Central memory CD8-positive, alpha-beta T cell (primary cell): ENCODE results near the gene ARTN.

Experiments used
- ATAC-seq: fragments of 150-1000 bp; cut with Tn5 transposase; replicated peaks from 2 replicates; pipeline ENCODE4 v1.10.0; 2022; ENCODE audit warnings: mild to moderate bottlenecking, moderate FRiP score, moderate number of reproducible peaks; ENCODE audit not compliant: poor library complexity, severe bottlenecking; ENCODE audit errors: extremely low read depth
- DNase-seq, 2 donors: peaks; one replicate each; pipeline ENCODE4 v3.0.0; 2021; ENCODE audit warnings: low spot score in 2 of 2
- H3K27ac Mint-ChIP-seq: one replicate; pipeline ENCODE4 v1.8.0; 2022; ENCODE audit warnings: low read depth, mild to moderate bottlenecking, moderate library complexity, mixed read lengths
- H3K27me3 Mint-ChIP-seq: one replicate; pipeline ENCODE4 v1.8.0; 2022; ENCODE audit warnings: mixed read lengths
- H3K36me3 Mint-ChIP-seq: one replicate; pipeline ENCODE4 v1.8.0; 2022; ENCODE audit warnings: mild to moderate bottlenecking, moderate library complexity, mixed read lengths; ENCODE audit not compliant: insufficient read depth
- H3K4me1 Mint-ChIP-seq: one replicate; pipeline ENCODE4 v1.8.0; 2022; ENCODE audit warnings: mixed read lengths
- H3K4me3 Mint-ChIP-seq: one replicate; pipeline ENCODE4 v1.8.0; 2022; ENCODE audit warnings: mild to moderate bottlenecking, moderate library complexity, mixed read lengths
- H3K9me3 Mint-ChIP-seq: one replicate; pipeline ENCODE4 v1.8.0; 2022; ENCODE audit warnings: mixed read lengths

ARTN gene

DNA sequence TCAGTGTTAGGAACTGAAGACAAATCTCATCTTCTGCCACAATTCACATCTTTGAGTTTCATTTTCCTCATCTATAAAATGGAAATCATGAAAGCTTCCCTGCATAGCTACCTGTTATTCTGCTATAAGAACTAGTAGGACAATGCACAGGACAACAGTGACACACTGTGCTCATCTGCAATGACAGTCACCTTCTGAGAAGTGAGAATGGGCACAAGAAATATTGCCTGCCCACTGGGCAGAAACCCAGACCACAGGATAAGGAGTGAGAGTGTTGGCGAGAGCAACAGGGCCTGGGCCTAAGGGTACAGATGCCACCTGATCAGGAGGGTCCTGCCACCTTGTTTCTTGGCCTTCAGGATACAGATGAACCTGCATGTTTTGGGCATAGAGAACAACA lies 23.3 kb upstream of the ARTN start:
- Mint-ChIP-seq H3K27ac (no peak overlapping the region), H3K27me3 (no peaks in the 10 kb centered on the region)

GRCh38 chr1:43912607-43913006 lies 21.0 kb upstream of the ARTN start:
- DNase-seq (no peak), ATAC-seq (no peak)
- Mint-ChIP-seq H3K27me3 (no peaks in the 10 kb centered on the region), H3K4me1 (no peaks in the 10 kb centered on the region), H3K27ac (no peak overlapping the region), H3K36me3 (peaks cover 7% of the 10 kb centered on the region), H3K9me3 (no peaks in the 10 kb centered on the region), H3K4me3 (no peak overlapping the region)

More for the DNA sequence above, 23.3 kb upstream of the ARTN start:
- Mint-ChIP-seq H3K36me3 (peaks cover 7% of the 10 kb centered on the region), H3K9me3 (no peaks in the 10 kb centered on the region), H3K4me1 (peaks cover 6% of the 10 kb centered on the region), H3K4me3 (no peak overlapping the region)
- no peak for ATAC-seq
- DNase-seq: no peak

DNA sequence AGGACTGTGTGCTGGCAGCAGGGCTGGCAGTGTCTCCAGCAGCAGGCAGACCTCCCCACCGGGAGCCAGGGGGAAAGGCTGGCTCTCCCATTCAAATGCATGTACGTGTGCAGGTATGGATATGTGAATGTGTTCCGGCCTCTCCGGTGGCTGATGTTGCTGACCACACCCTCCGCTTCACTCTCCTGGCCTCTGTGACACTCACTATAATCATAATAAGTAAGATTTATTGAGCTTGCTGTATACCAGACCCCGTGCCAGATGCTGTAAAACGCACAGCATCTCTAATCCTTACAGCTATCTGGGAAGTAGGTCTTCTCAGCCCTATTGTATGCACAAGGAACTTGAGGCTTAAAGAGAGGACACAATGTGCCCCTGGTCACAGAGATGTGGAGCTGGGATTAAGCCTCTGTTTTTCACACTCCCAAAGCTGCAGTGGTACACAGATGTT lies 20.5 kb upstream of the ARTN start:
- DNase-seq (no peak), ATAC-seq (no peak)
- Mint-ChIP-seq H3K27ac (no peak overlapping the region), H3K9me3 (no peaks in the 10 kb centered on the region), H3K4me1 (no peaks in the 10 kb centered on the region), H3K27me3 (no peaks in the 10 kb centered on the region), H3K4me3 (no peak overlapping the region), H3K36me3 (peaks cover 7% of the 10 kb centered on the region)

DNA sequence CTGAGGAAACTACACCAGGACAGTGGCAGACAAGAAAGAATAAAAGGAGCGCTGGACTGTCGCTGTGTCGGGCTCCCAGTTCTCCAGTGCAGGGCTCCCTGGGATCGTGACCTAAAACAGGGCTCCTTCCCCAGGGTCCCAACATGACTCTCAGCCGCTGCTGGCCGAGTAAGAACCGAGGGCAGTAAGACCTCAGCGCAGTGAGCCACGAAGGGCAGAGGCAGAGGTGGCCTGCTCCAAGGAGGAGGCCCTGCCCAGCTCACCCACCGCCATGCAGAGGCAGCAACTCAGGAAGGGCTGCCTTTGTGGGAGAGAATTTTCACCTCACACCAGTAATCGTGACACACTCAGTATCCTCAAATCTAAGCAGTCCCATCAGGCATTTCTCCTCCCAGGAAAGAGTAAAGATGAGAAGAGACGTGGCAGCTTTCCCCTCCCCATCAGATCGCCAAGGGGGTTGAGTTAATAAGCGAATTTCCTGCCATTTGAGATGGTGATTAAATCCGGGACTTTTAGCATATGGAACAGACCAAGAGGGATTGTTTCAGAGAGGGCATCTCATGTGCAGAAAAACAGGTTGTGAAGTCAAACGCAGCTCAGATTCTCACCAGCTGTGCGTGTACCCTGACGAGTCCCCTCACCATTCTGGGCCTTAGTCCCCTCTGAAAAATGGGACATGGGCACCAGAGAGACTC lies 19.8 kb upstream of the ARTN start:
- H3K27me3 Mint-ChIP-seq: no peaks in the 10 kb centered on the region
- DNase-seq (no peak), ATAC-seq (no peak)
- H3K9me3 Mint-ChIP-seq: no peaks in the 10 kb centered on the region
- H3K4me1 Mint-ChIP-seq: no peaks in the 10 kb centered on the region
- H3K36me3 Mint-ChIP-seq: peaks cover 6% of the 10 kb centered on the region
- no peak overlapping the region for H3K27ac Mint-ChIP-seq
- H3K4me3 Mint-ChIP-seq: no peak overlapping the region

DNA sequence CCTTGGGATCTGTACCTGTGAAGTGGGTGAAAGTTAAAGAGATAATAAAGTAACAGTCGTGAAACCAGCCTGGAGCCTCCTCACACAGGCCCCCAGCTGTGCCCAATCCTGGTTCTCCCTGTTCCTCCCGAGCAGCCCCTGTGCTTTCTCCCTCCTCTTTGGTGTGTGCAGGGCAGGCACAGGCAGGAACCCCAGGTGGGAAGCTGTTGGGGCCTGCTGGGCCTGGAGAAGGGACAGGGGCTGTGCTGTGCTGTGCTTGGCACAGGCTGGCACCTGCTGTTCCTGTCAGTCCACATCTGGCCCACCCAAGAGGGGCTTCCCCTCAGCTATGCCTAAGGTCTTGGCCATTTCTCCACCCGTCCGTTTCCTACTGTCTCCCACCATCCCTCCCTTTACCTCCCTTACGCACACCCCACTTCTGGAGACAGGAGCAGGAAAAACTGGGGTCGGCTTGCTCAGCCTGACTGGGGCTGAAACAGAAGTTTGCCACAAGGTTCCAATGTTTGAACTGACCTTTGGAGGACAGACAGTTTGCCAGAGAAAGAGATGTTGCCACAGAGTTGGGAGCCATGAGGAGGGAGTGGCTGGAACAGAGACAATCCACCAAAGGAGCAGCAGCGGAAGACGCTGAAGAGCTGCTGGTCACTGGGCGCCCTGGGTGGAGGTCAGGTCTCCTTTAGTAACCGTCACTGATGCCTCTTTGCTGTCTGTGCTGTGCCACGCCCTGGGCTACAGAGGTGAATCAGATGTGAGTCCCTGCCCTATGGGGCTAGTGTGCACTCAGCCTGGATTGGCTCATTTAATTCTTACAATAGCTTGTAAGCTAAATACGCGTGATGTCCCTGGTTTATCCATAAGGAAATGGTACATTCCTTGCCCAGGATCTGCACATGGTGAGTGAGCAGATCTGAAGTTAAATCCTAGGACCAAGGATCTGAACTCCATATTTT lies 18.8 kb upstream of the ARTN start:
- Mint-ChIP-seq H3K4me3 (no peak overlapping the region), H3K27ac (no peak overlapping the region)
- ATAC-seq: no peak

DNA sequence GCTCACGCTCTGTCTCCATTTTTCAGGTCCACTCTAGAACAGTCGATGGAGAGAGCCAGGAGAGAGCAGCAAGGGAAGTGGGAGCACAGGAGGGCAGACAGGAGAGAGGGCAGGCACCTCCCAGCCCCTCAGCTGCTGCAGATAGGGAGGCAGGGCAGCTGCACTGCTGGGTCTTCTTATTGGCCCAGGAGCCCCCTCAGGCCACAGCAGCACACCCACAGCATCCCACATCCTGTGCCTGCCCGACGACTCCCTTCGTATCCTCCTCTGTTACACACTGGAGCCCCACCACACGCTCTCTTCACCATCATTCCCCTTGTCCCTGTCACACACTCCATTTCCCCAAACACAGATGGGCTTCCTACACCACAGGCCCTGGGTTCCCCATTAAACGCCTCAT lies 13.7 kb upstream of the ARTN start:
- no peak overlapping the region for H3K27ac Mint-ChIP-seq
- H3K36me3 Mint-ChIP-seq: no peaks in the 10 kb centered on the region
- no peaks in the 10 kb centered on the region for H3K9me3 Mint-ChIP-seq
- no peak for ATAC-seq
- peaks cover 10% of the 10 kb centered on the region for H3K4me1 Mint-ChIP-seq
- no peaks in the 10 kb centered on the region for H3K27me3 Mint-ChIP-seq
- DNase-seq: no peak
- no peak overlapping the region for H3K4me3 Mint-ChIP-seq

More for the DNA sequence above, 18.8 kb upstream of the ARTN start:
- no peaks in the 10 kb centered on the region for H3K27me3 Mint-ChIP-seq
- no peaks in the 10 kb centered on the region for H3K9me3 Mint-ChIP-seq
- no peak for DNase-seq
- H3K36me3 Mint-ChIP-seq: peaks cover 3% of the 10 kb centered on the region
- peaks cover 8% of the 10 kb centered on the region for H3K4me1 Mint-ChIP-seq

- Mint-ChIP-seq H3K27ac (no peak overlapping the region), H3K4me3 (no peak overlapping the region), H3K27me3 (no peaks in the 10 kb centered on the region), H3K9me3 (no peaks in the 10 kb centered on the region), H3K36me3 (no peaks in the 10 kb centered on the region), H3K4me1 (peaks cover 10% of the 10 kb centered on the region)
- DNase-seq: no peak
- ATAC-seq: no peak
Observed at GRCh38 chr1:43921022-43921421, 12.6 kb upstream of the ARTN start.

DNA sequence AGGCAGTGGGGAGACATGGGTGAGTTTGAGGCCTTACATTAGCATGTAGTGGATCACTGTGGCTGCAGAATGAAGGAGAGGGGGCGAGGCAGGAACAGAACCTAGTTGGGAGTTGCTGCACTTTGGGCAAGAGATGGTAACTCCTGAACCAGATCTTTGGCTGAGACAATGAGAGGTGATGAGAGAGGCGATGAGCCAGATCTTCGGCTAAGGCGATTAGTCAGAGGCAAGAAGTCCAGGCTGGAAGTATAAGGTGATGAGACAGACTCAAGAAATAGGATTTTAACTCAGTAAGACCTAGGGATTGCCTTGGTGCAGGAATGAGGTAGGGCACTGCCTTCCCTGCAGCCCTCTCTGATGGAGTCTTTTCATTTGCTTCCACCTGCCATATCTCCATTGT lies 9.1 kb upstream of the ARTN start:
- Mint-ChIP-seq H3K4me1 (peaks cover 6% of the 10 kb centered on the region), H3K4me3 (no peak overlapping the region), H3K36me3 (no peaks in the 10 kb centered on the region), H3K9me3 (no peaks in the 10 kb centered on the region), H3K27ac (no peak overlapping the region), H3K27me3 (no peaks in the 10 kb centered on the region)
- DNase-seq: no peak
- no peak for ATAC-seq

DNA sequence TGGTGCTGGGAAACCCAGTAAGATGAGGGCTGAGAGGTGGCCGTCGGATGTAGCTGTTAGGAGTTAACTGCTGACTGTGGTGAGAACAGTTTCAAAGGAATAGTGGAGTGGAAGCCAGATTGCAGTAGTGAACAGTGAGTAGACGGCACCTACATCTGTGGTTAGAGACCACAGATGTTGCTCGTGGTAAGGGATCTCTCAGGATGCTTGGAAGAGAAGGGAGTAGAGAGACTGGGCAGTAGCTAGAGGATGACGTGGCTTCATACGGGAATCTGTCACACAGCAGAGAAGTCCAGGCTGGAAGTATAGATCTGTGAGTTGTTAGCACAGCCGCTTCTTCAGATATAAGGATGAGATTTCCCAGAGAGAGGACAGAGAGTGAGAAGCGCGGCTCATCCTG lies 7.8 kb upstream of the ARTN start:
- no peak overlapping the region for H3K27ac Mint-ChIP-seq
- H3K4me3 Mint-ChIP-seq: no peak overlapping the region
- H3K9me3 Mint-ChIP-seq: no peaks in the 10 kb centered on the region
- DNase-seq (no peak), ATAC-seq (no peak)
- H3K4me1 Mint-ChIP-seq: no peaks in the 10 kb centered on the region
- no peaks in the 10 kb centered on the region for H3K27me3 Mint-ChIP-seq
- H3K36me3 Mint-ChIP-seq: no peaks in the 10 kb centered on the region

DNA sequence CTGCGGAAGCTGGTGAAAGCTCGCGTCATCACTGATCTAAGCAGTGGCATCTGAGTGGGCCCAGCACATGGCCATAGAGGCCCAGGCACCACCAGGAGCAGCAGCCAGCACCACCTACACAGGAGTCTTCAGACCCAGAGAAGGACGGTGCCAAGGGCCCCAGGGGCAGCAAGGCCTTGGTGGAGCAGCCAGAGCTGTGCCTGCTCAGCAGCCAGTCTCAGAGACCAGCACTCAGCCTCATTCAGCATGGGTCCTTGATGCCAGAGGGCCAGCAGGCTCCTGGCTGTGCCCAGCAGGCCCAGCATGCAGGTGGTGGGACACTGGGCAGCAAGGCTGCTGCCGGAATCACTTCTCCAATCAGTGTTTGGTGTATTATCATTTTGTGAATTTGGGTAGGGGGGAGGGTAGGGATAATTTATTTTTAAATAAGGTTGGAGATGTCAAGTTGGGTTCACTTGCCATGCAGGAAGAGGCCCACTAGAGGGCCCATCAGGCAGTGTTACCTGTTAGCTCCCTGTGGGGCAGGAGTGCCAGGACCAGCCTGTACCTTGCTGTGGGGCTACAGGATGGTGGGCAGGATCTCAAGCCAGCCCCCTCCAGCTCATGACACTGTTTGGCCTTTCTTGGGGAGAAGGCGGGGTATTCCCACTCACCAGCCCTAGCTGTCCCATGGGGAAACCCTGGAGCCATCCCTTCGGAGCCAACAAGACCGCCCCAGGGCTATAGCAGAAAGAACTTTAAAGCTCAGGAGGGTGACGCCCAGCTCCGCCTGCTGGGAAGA lies 3.2 kb upstream of the ARTN start:
- no peaks in the 10 kb centered on the region for H3K9me3 Mint-ChIP-seq
- H3K36me3 Mint-ChIP-seq: no peaks in the 10 kb centered on the region
- H3K4me3 Mint-ChIP-seq: no peak overlapping the region
- DNase-seq (no peak), ATAC-seq (no peak)
- H3K27me3 Mint-ChIP-seq: peaks cover 19% of the 10 kb centered on the region
- H3K27ac Mint-ChIP-seq: no peak overlapping the region
- peaks cover 6% of the 10 kb centered on the region for H3K4me1 Mint-ChIP-seq

DNA sequence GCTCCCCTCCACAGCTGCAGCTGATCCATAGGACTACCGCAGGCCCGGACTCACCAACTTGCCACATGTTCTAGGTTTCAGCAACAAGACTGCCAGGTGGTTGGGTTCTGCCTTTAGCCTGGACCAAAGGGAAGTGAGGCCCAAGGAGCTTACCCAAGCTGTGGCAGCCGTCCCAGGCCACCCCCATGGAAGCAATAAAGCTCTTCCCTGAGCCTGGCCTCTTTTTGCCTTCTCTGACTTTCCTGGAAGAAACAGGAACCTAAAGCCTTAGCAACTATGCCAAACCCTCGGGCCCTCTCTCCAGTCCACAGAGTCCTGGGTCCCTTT lies 2.7 kb upstream of the ARTN start:
- Mint-ChIP-seq H3K27me3 (peaks cover 24% of the 10 kb centered on the region), H3K9me3 (no peaks in the 10 kb centered on the region), H3K4me1 (peaks cover 6% of the 10 kb centered on the region), H3K27ac (no peak overlapping the region), H3K36me3 (no peaks in the 10 kb centered on the region), H3K4me3 (no peak overlapping the region)
- DNase-seq: no peak
- no peak for ATAC-seq

GRCh38 chr1:43931711-43932660 lies 1.6 kb upstream of the ARTN start:
- Mint-ChIP-seq H3K4me1 (peaks cover 6% of the 10 kb centered on the region), H3K36me3 (no peaks in the 10 kb centered on the region), H3K27ac (no peak overlapping the region), H3K27me3 (peaks cover 25% of the 10 kb centered on the region), H3K4me3 (no peak overlapping the region), H3K9me3 (no peaks in the 10 kb centered on the region)
- DNase-seq (no peak), ATAC-seq (no peak)
